Spleen (tissue), 7 donors: ENCODE results near the gene MUC22.

Experiments
- POLR2A ChIP-seq, 3 donors: fragments of 450-650 bp; IDR thresholded peaks; one replicate each; pipeline ENCODE4 v1.5.1; 2017; ENCODE audit warnings: antibody characterized with exemption in 3 of 3, mild to moderate bottlenecking in 1 of 3
- TF ChIP-seq, protein P1 (sequence below), 11 experiments: fragments of 200-600 bp in 7 of 11; fragments of 450-650 bp in 4 of 11; sonication (generic) in 4 of 11; IDR thresholded peaks in 8 of 11; conservative IDR thresholded peaks in 3 of 11; 1 replicate in 7 of 11; 2 replicates in 4 of 11; pipeline versions ENCODE4 v1.4.0 to v1.8.0; 2016 to 2021; ENCODE audit warnings: antibody characterized with exemption in 11 of 11, inconsistent platforms in 4 of 11, mild to moderate bottlenecking in 1 of 11
- donor health status: DM: no; HTN: no; CAD: no; lungs with moderate emphysema.
- donor health status: DM: no; HTN: no; CAD: no.
- donor health status: DM: no; HTN: no; CAD: no.

- no peak for TF ChIP-seq POLR2A (IDR thresholded peaks at IDR 0.05)
- TF ChIP-seq, protein P1, sequence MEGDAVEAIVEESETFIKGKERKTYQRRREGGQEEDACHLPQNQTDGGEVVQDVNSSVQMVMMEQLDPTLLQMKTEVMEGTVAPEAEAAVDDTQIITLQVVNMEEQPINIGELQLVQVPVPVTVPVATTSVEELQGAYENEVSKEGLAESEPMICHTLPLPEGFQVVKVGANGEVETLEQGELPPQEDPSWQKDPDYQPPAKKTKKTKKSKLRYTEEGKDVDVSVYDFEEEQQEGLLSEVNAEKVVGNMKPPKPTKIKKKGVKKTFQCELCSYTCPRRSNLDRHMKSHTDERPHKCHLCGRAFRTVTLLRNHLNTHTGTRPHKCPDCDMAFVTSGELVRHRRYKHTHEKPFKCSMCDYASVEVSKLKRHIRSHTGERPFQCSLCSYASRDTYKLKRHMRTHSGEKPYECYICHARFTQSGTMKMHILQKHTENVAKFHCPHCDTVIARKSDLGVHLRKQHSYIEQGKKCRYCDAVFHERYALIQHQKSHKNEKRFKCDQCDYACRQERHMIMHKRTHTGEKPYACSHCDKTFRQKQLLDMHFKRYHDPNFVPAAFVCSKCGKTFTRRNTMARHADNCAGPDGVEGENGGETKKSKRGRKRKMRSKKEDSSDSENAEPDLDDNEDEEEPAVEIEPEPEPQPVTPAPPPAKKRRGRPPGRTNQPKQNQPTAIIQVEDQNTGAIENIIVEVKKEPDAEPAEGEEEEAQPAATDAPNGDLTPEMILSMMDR (IDR thresholded peaks at IDR 0.05 in 8 of 11, conservative IDR thresholded peaks at IDR 0.05 in 3 of 11), result no peak
Measured at GRCh38 chr6:30981942-30982772, 28.1 kb upstream of the MUC22 start.
